HepG2 (cell line): ENCODE results near the gene SLC26A9. TPM values are rescaled to one million over a fixed set of nuclear protein-coding genes. Genes with fewer than 3 reads are reported as not detected.
A peak's percentile ranks its signal among the peaks of the same experiment; 100 is the strongest.

ENCODE experiments used
- ARID5B ChIP-seq: IDR thresholded peaks from 2 replicates; pipeline ENCODE4 v1.4.0; 2020; ENCODE audit warnings: mild to moderate bottlenecking, missing genetic modification reagents
- CSRNP2 ChIP-seq: sonication (generic); formaldehyde crosslinking; conservative IDR thresholded peaks from 2 replicates; pipeline ENCODE4 v1.8.0; 2022; ENCODE audit warnings: low read depth, missing genetic modification reagents
- FUBP1 ChIP-seq: sonication (generic); formaldehyde crosslinking; IDR thresholded peaks from 2 replicates; pipeline ENCODE4 v1.5.1; 2020; ENCODE audit warnings: missing genetic modification reagents, mild to moderate bottlenecking, borderline replicate concordance
- HNRNPLL ChIP-seq: fragments of 200-400 bp; formaldehyde crosslinking; IDR thresholded peaks from 2 replicates; pipeline ENCODE4 v1.6.1; 2017; ENCODE audit warnings: mild to moderate bottlenecking, low read depth, low read length; ENCODE audit not compliant: poor library complexity, severe bottlenecking
- IRF1 ChIP-seq: sonication (generic); formaldehyde crosslinking; IDR thresholded peaks from 2 replicates; pipeline ENCODE4 v1.4.0; 2020; ENCODE audit warnings: low read depth, mild to moderate bottlenecking, missing genetic modification reagents
- NCOA2 ChIP-seq: sonication (generic); formaldehyde crosslinking; IDR thresholded peaks from 2 replicates; pipeline ENCODE4 v1.8.0; 2022; ENCODE audit warnings: inconsistent platforms
- PAXIP1 ChIP-seq: sonication (generic); formaldehyde crosslinking; conservative IDR thresholded peaks from 2 replicates; pipeline ENCODE4 v1.4.0; 2020; ENCODE audit warnings: mild to moderate bottlenecking, missing genetic modification reagents, moderate library complexity
- ZGPAT ChIP-seq: IDR thresholded peaks from 2 replicates; pipeline ENCODE4 v1.6.1; 2016; ENCODE audit warnings: mild to moderate bottlenecking
- ZNF329 ChIP-seq: sonication (generic); formaldehyde crosslinking; IDR thresholded peaks from 2 replicates; pipeline ENCODE4 v1.9.0; 2021; ENCODE audit warnings: low read depth, mild to moderate bottlenecking, missing genetic modification reagents
- ZNF607 ChIP-seq: sonication (generic); formaldehyde crosslinking; IDR thresholded peaks from 2 replicates; pipeline ENCODE4 v1.5.1; 2020; ENCODE audit warnings: missing genetic modification reagents, mild to moderate bottlenecking, borderline replicate concordance
- ZNF629 ChIP-seq: sonication (generic); formaldehyde crosslinking; conservative IDR thresholded peaks from 2 replicates; pipeline ENCODE4 v1.5.0; 2020; ENCODE audit warnings: missing genetic modification reagents
- ZNF792 ChIP-seq: IDR thresholded peaks from 2 replicates; pipeline ENCODE4 v1.6.1; 2016
- polyA plus RNA-seq, 8 experiments: library from polyadenylated mRNA; depleted of rRNA in 3 of 8; stranded (reverse) in 7 of 8; unstranded in 1 of 8; fragments of >200 nt; fragmentation: Illumina TruSeq in 4 of 8; extraction: Trizol in 4 of 8; gene quantifications; 2 replicates each; pipeline versions ENCODE4 v1.2.1 to v1.2.3, GENCODE V29; 2011 to 2016; ENCODE audit warnings: low read depth in 4 of 8, missing spikeins in 1 of 8, mixed read lengths in 1 of 8; ENCODE audit not compliant: insufficient read depth in 1 of 8
- total RNA-seq, 5 experiments: library from RNA; depleted of rRNA; stranded (reverse); fragments of >200 nt; fragmentation: Illumina TruSeq; extraction: Trizol; gene quantifications; 2 replicates each; pipeline ENCODE4 v1.2.3, GENCODE V29; 2016; ENCODE audit warnings: low read depth in 1 of 5

SLC26A9 gene
- total and polyA plus RNA-seq, 2 of the 13 experiments (the other 11 are each of a cell fraction or from before 2014, with no cell fraction given): 0.11 to 0.15 TPM

GRCh38 chr1:205933671-205934618 is 9.3 kb downstream of the SLC26A9 start (continued):
- TF ChIP-seq PAXIP1: no peak
- peak; percentile 27; the same call in 1 of the 2 replicates for TF ChIP-seq NCOA2
- 0 out of 2 replicates have a peak, but pooled peaks have one; percentile 6 for TF ChIP-seq ARID5B
- no peak for TF ChIP-seq FUBP1 (CRISPR knock-in tag)
- no peak for TF ChIP-seq CSRNP2
- TF ChIP-seq ZGPAT (CRISPR knock-in tag): no peak
- TF ChIP-seq IRF1: no peak
- no peak for TF ChIP-seq ZNF792 (CRISPR knock-in tag)
- TF ChIP-seq HNRNPLL: no peak
- no peak for TF ChIP-seq ZNF607 (CRISPR knock-in tag)
- TF ChIP-seq ZNF629 (CRISPR knock-in tag): no peak
- no peak for TF ChIP-seq ZNF329 (CRISPR knock-in tag)
